ENCODE results near the gene CSAG2. TPM values are rescaled to one million over a fixed set of nuclear protein-coding genes. Genes with fewer than 3 reads are reported as not detected.

Gene CSAG2
- total and polyA plus RNA-seq, 2 of the 13 experiments (the other 11 are each of a cell fraction or from before 2014, with no cell fraction given) = not detected

- POLR2A ChIA-PET = no interaction called here
- 31% methylated on average over 3 of the region's 21 CpGs for WGBS (ENCODE audit: low lambda C conversion rate)
- no peak within 1 kb of the TSS for H2AFZ ChIP-seq (ENCODE audit: low read length)
- no TSS peak for BruUV-seq (replicated peaks)
- FAIRE-seq (no peak), ATAC-seq (no peak), DNase-seq (ENCODE audit: low spot score) (no peak)
- H3K4me3 ChIP-seq (replicated peaks in 1 of 3; ENCODE audit: insufficient read depth in 1 of 3, low read depth in 2 of 3, low read length in 3 of 3) = no peak within 1 kb of the TSS
- H3K27me3 ChIP-seq (ENCODE audit: control insufficient read depth in 1 of 2, insufficient read depth in 2 of 2, low read length in 2 of 2) = no peaks in the 10 kb centered on the region
- H3K9ac ChIP-seq (ENCODE audit: insufficient read depth, low read depth, low read length) = no peak within 1 kb of the TSS
- no peak within 1 kb of the TSS for H3K4me2 ChIP-seq (ENCODE audit: low read depth, low read length)
- in situ Hi-C loops (cut with HindIII; ENCODE audit: extremely low pct_ligation_motif_present, low pct_unique_long_range_greater_than_20kb) (no loop called here), intact Hi-C loops (cut with micrococcal nuclease; ENCODE audit: unreplicated experiment) (no loop called here)
- H3K4me1 ChIP-seq (ENCODE audit: insufficient read depth, low read length) = no peaks in the 10 kb centered on the region
- no peaks in the 10 kb centered on the region for H4K20me1 ChIP-seq (ENCODE audit: insufficient read depth, low read length)
- CTCF ChIA-PET (ENCODE audit: low intra/inter-chr PET ratio, low total read pairs) = no interaction called here
- no peak for TF ChIP-seq NFE2 (CRISPR knock-in tag; IDR thresholded peaks at IDR 0.05)
- no peak for TF ChIP-seq ZNF276 (CRISPR knock-in tag; IDR thresholded peaks at IDR 0.05; ENCODE audit: low read depth)
- TF ChIP-seq KAT8 (CRISPR knock-in tag; IDR thresholded peaks at IDR 0.05) = no peak
- no peak for TF ChIP-seq ETV5 (CRISPR knock-in tag; IDR thresholded peaks at IDR 0.05; ENCODE audit: borderline replicate concordance)
- no peak for TF ChIP-seq ZFP62 (CRISPR knock-in tag; IDR thresholded peaks at IDR 0.05)
- TF ChIP-seq KAT7 (CRISPR knock-in tag; IDR thresholded peaks at IDR 0.05; ENCODE audit: borderline replicate concordance) = no peak
- no peak for TF ChIP-seq ZSCAN12 (CRISPR knock-in tag; IDR thresholded peaks at IDR 0.05)
- no peak for TF ChIP-seq YY1 (IDR thresholded peaks at IDR 0.05; ENCODE audit: insufficient read depth, insufficient replicate concordance, low read depth, low read length)
- no peak for TF ChIP-seq ZNF30 (CRISPR knock-in tag; IDR thresholded peaks at IDR 0.05)
- TF ChIP-seq ZNF121 (CRISPR knock-in tag; IDR thresholded peaks at IDR 0.05) = no peak
- H3K9me3 ChIP-seq (ENCODE audit: low read length) = no peaks in the 10 kb centered on the region
- H3K79me2 ChIP-seq (ENCODE audit: insufficient read depth, low read length) = no peaks in the 10 kb centered on the region
- H3K27ac ChIP-seq (ENCODE audit: extremely low read length, insufficient read depth, low read length) = no peak within 1 kb of the TSS
- no peaks in the 10 kb centered on the region for H3K36me3 ChIP-seq (replicated peaks in 1 of 2; ENCODE audit: control insufficient read depth in 1 of 2, insufficient read depth in 2 of 2, low read length in 2 of 2)
Observed at GRCh38 chrX:152733261-152733975, 24.3 kb upstream of the CSAG2 start, which contains the start of the genes CSAG1 and MAGEA12. TSS of gene CSAG1 (minus strand) at chrX:152733721. CDS start at chrX:152732460, 1,261 bp downstream. TSS of gene MAGEA12 (plus strand) at chrX:152733757. CDS start at chrX:152736162, 2,405 bp downstream.

Data from HepG2 (cell line).